SU-DHL-6 (cell line): Measurements from ENCODE around the gene KCNJ15.

ENCODE experiments used
- CTCF ChIP-seq: fragments of 200-600 bp; sonication (generic); IDR thresholded peaks from one replicate; pipeline ENCODE4 v1.5.1; 2017; ENCODE audit warnings: antibody characterized with exemption, mild to moderate bottlenecking, low read length, moderate library complexity; ENCODE audit not compliant: insufficient read depth, poor library complexity, severe bottlenecking
- EZH2phosphoT487 ChIP-seq: fragments of 200-600 bp; sonication (generic), shearing (Covaris generic); conservative IDR thresholded peaks from 2 replicates; pipeline ENCODE4 v1.6.1; 2018; ENCODE audit warnings: mild to moderate bottlenecking, antibody characterized with exemption, low read length, moderate library complexity, mixed read lengths

DNA sequence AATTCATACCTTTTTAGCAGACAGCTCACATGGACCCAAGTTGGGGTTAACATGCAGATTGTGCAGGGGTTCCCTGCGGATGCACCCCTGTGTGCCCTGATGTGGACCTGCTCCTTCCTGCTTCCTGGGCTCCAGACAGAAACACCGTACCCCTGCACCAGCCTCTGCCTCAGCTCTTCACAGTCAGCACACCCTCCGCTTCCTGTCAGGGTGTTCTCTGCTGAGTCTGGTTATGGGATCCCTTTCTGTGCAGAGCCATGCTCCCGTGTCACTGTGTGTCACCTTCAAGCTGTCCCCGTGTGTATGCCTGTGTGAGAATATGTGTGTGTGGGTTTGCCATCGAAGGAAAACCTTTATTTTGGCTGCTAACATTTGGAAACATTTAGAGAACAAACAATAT is 48.7 kb upstream of the KCNJ15 start:
- TF ChIP-seq CTCF (no peak), EZH2phosphoT487 (no peak)
